ENCODE data around the gene WWC2. TPM values are rescaled to one million over a fixed set of nuclear protein-coding genes. Genes with fewer than 3 reads are reported as not detected.

Gene WWC2
- total RNA-seq, 1 donor from 2014 or later: 0.47 TPM

DNA sequence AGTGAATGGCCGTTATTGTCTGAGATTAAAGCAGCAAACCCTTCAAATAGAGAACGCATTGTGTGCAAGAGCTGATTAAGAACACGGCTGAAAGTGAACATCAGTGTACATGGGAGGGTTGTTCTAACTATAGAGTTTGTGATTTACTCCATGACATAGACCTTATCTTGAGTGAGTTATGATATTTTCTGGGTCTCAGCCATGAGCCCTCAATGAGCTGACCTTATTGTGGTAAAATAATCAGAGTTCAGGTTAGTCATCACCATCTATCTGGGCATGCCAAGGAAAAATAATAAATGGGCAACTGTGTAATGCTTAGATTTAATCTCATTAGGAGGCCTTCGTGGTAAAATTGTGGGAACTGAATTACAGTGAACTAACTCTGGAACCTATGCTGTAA is 256.3 kb downstream of the WWC2 start:
- POLR2A ChIA-PET: no interaction called here
- TF ChIP-seq, protein P1, sequence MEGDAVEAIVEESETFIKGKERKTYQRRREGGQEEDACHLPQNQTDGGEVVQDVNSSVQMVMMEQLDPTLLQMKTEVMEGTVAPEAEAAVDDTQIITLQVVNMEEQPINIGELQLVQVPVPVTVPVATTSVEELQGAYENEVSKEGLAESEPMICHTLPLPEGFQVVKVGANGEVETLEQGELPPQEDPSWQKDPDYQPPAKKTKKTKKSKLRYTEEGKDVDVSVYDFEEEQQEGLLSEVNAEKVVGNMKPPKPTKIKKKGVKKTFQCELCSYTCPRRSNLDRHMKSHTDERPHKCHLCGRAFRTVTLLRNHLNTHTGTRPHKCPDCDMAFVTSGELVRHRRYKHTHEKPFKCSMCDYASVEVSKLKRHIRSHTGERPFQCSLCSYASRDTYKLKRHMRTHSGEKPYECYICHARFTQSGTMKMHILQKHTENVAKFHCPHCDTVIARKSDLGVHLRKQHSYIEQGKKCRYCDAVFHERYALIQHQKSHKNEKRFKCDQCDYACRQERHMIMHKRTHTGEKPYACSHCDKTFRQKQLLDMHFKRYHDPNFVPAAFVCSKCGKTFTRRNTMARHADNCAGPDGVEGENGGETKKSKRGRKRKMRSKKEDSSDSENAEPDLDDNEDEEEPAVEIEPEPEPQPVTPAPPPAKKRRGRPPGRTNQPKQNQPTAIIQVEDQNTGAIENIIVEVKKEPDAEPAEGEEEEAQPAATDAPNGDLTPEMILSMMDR (IDR thresholded peaks at IDR 0.05): no peak
- ATAC-seq (ENCODE audit: low read depth): no peak
- intact Hi-C loops (cut with micrococcal nuclease): no loop called here
- peaks cover 3% of the 10 kb centered on the region for H3K27me3 Mint-ChIP-seq
- no peak for DNase-seq
- CTCF ChIA-PET: no interaction called here
- no peaks in the 10 kb centered on the region for H3K4me1 Mint-ChIP-seq
- no peaks in the 10 kb centered on the region for H3K9me3 Mint-ChIP-seq
- H3K4me3 Mint-ChIP-seq: no peak overlapping the region
- H3K27ac Mint-ChIP-seq: no peak overlapping the region
- no peaks in the 10 kb centered on the region for H3K36me3 Mint-ChIP-seq (ENCODE audit: low read depth)

DNA sequence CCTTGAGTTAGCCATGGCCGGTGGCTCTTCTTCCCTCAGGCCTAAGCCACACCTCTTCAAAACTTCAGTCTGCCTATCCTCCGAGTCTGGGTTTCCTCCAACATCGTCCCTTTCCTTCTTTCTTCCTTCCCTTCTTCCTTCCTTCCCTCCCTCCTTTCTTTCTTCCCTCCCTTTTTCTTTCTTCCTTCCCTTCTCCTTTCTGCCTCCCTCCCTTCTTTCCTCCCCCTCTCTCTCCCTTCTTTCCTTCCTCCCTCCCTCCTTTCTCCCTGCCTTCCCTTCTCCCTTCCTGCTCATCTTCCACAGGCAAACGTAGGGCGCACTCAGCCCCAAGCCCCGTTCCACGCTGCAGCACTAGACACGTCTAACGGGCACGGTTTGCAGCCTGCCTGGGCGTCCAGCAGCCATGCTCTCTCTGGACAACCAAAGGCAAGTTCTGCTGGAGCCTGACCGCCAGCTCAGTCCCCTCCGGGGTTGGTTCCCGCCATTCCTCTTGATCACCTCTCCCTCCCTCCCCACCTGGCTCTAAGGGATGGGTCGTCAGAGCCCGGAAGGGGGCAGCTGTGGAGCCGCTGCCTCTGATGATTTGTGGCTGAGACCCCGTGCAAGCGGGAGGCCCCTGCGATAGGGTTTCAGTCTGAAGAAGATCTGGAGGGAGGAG is 257.2 kb downstream of the WWC2 start:
- no peaks in the 10 kb centered on the region for H3K4me1 Mint-ChIP-seq
- ChIA-PET POLR2A (no interaction called here), CTCF (no interaction called here)
- H3K27me3 Mint-ChIP-seq: no peaks in the 10 kb centered on the region
- intact Hi-C loops (cut with micrococcal nuclease): no loop called here
- H3K4me3 Mint-ChIP-seq: no peak overlapping the region
- no peaks in the 10 kb centered on the region for H3K36me3 Mint-ChIP-seq (ENCODE audit: low read depth)
- no peak for DNase-seq
- no peaks in the 10 kb centered on the region for H3K9me3 Mint-ChIP-seq
- TF ChIP-seq, protein P1 (IDR thresholded peaks at IDR 0.05): no peak
- ATAC-seq (ENCODE audit: low read depth): no peak
- H3K27ac Mint-ChIP-seq: no peak overlapping the region

DNA sequence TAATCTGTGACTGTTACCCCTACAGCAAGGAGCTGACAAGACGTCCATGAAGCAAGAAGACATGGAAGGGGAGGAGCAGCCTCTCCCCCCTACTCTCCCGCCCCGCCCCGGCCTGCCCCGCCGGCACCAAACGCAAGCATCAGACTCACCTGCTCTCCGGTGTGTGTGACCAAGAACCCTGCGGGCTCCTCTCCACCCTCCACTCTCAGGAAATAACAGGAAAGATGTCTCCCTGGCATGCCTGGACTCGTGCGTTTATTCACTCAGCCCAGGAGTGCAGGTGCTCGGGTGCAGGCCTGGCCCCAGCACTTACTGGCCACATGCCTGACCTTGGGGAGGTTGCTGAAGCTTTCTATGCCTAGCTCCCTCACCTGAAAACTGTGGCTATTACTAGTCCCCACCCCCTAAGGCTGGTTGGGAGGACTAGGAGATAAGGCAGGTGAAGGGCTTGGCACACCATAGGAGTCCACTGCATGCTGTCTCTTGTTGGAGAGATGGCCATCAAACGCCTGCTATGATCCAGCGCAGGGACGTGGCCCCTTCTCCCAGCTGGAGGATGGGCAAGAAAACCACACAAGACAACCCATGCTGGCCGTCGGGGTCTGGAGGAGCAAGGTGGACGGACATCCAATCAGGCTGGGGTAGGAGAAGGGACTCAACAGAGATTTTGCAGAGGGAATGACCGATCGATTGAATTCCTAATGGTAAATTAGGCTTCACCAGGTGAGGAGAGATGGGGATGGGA is 258.0 kb downstream of the WWC2 start:
- H3K9me3 Mint-ChIP-seq: no peaks in the 10 kb centered on the region
- TF ChIP-seq, protein P1 (IDR thresholded peaks at IDR 0.05): no peak
- ChIA-PET CTCF (no interaction called here), POLR2A (no interaction called here)
- intact Hi-C loops (cut with micrococcal nuclease): no loop called here
- no peaks in the 10 kb centered on the region for H3K36me3 Mint-ChIP-seq (ENCODE audit: low read depth)
- no peak overlapping the region for H3K27ac Mint-ChIP-seq
- H3K4me1 Mint-ChIP-seq: no peaks in the 10 kb centered on the region
- H3K4me3 Mint-ChIP-seq: no peak overlapping the region
- H3K27me3 Mint-ChIP-seq: no peaks in the 10 kb centered on the region
- DNase-seq: no peak
- no peak for ATAC-seq (ENCODE audit: low read depth)

DNA sequence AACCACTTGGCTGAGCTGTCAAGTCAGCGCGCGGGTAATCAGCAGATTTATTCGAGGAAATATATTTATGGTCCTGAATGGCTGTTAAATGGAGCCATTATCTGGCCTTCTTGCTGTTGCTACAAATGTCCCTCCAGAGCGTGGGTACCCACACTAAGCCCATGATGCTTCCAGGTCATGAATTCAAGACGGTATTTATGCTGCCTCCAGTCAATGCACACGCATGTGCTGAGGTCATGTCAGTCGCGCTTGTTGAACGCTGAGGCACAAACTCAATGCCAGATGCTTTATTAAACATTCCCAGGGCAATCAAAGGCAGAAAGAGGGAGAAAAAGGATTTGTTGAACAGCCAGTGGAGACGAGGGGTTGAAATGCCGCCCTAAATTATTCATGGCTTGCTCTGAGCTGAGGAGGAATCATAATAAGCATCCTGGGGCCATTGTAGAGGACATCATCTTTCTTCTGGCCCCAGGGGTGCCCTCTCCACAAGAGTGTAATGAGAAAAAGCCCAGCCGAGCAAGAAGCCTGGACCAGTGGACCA is 259.2 kb downstream of the WWC2 start:
- ChIA-PET CTCF (no interaction called here), POLR2A (no interaction called here)
- Mint-ChIP-seq H3K27ac (no peak overlapping the region), H3K36me3 (ENCODE audit: low read depth) (no peaks in the 10 kb centered on the region), H3K9me3 (no peaks in the 10 kb centered on the region), H3K4me1 (no peaks in the 10 kb centered on the region), H3K27me3 (no peaks in the 10 kb centered on the region), H3K4me3 (no peak overlapping the region)
- intact Hi-C loops (cut with micrococcal nuclease): no loop called here
- ATAC-seq (ENCODE audit: low read depth): no peak
- no peak for DNase-seq
- TF ChIP-seq, protein P1 (IDR thresholded peaks at IDR 0.05): no peak

DNA sequence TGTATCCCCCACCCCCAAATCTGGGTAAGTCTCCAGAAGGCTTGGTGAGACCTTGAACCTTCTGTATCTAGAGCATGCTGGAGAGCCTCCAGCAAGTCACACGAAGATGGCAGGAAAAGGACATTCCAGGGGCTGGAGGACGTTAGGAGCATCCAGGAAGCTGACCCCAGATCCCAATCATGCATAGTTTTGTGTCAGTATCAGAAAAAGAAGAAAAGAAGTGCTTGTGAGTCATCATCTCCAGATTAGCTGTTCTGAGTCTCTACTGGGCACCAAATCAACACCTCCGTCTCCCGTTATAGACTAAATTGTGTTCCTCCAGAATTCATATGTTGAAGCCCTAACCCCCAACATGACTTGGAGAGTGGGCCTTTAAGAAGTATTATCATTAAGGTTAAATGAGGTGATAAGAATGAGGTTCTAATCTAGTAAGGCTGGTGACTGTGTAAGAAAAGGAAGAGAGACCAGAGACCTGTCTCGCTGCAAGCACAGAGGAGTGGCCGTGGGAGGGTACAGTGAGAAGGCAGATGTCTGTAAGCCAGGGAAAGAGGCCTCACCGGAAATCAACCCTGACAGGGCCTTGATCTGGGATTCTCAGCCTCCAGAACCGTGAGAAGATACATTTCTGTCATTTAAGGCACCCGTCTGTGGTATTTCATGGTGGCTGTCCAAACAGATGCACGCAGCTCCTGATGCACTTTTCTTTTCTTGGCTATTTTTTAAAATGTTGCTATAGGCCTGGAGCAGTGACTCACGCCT is 261.3 kb downstream of the WWC2 start:
- POLR2A ChIA-PET: no interaction called here
- Mint-ChIP-seq H3K27ac (no peak overlapping the region), H3K9me3 (no peaks in the 10 kb centered on the region), H3K4me3 (no peak overlapping the region), H3K36me3 (ENCODE audit: low read depth) (no peaks in the 10 kb centered on the region), H3K27me3 (no peaks in the 10 kb centered on the region), H3K4me1 (no peaks in the 10 kb centered on the region)
- no peak for ATAC-seq (ENCODE audit: low read depth)
- intact Hi-C loops (cut with micrococcal nuclease): no loop called here
- no peak for DNase-seq
- CTCF ChIA-PET: no interaction called here
- TF ChIP-seq, protein P1 (IDR thresholded peaks at IDR 0.05): no peak
